ENCODE results near the gene ATXN1.

Gene ATXN1

DNA sequence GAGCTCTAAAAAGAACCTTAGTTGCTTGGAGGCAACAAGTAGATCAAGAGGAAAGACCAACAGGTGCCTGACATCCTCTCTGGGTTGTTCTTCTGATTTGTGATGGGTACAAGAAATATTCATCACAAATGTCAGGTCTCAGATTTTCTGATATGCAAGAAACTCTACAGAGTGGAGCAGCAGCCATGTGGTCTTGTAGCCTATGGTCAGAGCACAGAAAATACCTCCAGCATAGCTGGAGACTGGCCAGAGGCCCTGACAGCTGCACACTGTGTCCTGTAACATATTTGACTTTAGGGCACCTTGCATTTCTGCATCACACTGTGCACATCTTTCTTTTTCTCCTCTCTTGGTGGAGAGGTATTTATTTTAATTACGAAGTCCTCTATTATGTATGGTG, 406.6 kb downstream of the ATXN1 start:
- no peaks in the 10 kb centered on the region for H3K27me3 ChIP-seq (ENCODE audit: insufficient read depth, poor library complexity, severe bottlenecking)
- H3K9me3 ChIP-seq (ENCODE audit: severe bottlenecking): no peaks in the 10 kb centered on the region
- ATAC-seq (ENCODE audit: low read depth): no peak
- TF ChIP-seq, protein P1, sequence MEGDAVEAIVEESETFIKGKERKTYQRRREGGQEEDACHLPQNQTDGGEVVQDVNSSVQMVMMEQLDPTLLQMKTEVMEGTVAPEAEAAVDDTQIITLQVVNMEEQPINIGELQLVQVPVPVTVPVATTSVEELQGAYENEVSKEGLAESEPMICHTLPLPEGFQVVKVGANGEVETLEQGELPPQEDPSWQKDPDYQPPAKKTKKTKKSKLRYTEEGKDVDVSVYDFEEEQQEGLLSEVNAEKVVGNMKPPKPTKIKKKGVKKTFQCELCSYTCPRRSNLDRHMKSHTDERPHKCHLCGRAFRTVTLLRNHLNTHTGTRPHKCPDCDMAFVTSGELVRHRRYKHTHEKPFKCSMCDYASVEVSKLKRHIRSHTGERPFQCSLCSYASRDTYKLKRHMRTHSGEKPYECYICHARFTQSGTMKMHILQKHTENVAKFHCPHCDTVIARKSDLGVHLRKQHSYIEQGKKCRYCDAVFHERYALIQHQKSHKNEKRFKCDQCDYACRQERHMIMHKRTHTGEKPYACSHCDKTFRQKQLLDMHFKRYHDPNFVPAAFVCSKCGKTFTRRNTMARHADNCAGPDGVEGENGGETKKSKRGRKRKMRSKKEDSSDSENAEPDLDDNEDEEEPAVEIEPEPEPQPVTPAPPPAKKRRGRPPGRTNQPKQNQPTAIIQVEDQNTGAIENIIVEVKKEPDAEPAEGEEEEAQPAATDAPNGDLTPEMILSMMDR (IDR thresholded peaks at IDR 0.05; ENCODE audit: poor library complexity, severe bottlenecking): no peak
- H3K4me3 ChIP-seq (ENCODE audit: severe bottlenecking): no peak overlapping the region
- no peak overlapping the region for H3K27ac ChIP-seq (ENCODE audit: poor library complexity, severe bottlenecking)
- no peak for DNase-seq (ENCODE audit: low spot score)
- H3K4me1 ChIP-seq (ENCODE audit: insufficient read depth, poor library complexity, severe bottlenecking): peaks cover 15% of the 10 kb centered on the region
- H3K36me3 ChIP-seq (ENCODE audit: low read depth): no peaks in the 10 kb centered on the region

DNA sequence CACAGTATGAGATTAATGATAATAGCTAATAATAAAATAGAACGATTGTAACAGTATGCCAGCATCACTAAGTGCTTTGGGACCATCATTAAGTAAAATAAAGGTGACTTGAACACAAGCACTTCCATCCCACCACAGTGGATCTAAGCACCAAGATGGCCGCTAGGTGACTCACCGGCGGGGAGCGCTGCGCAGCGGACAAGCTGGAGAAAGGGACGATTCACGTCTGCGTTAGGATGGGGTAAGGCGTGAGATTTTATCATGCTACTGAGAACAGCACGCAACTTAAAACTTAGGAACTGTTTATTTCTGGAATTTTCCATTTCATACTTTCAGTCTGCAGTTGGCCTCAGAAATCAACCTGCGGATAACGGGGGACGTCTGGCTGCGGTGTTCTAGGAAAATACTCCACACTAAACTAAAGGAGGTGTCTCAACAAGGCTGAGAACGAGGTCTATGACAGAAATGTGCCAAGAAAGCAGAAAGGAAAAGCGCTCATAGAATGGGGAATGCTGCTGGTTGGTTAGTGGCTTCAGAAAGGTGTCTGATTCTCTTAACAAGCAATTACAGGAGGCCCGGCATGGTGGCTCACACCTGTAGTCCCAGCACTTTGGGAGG, 408.3 kb downstream of the ATXN1 start:
- Histone ChIP-seq H3K27me3 (ENCODE audit: insufficient read depth, poor library complexity, severe bottlenecking) (no peaks in the 10 kb centered on the region), H3K4me1 (ENCODE audit: insufficient read depth, poor library complexity, severe bottlenecking) (peaks cover 15% of the 10 kb centered on the region), H3K27ac (ENCODE audit: poor library complexity, severe bottlenecking) (no peak overlapping the region), H3K9me3 (ENCODE audit: severe bottlenecking) (no peaks in the 10 kb centered on the region), H3K36me3 (ENCODE audit: low read depth) (no peaks in the 10 kb centered on the region), H3K4me3 (ENCODE audit: severe bottlenecking) (no peak overlapping the region)
- TF ChIP-seq, protein P1 (IDR thresholded peaks at IDR 0.05; ENCODE audit: poor library complexity, severe bottlenecking): no peak
- ATAC-seq (ENCODE audit: low read depth) (no peak), DNase-seq (ENCODE audit: low spot score) (no peak)

DNA sequence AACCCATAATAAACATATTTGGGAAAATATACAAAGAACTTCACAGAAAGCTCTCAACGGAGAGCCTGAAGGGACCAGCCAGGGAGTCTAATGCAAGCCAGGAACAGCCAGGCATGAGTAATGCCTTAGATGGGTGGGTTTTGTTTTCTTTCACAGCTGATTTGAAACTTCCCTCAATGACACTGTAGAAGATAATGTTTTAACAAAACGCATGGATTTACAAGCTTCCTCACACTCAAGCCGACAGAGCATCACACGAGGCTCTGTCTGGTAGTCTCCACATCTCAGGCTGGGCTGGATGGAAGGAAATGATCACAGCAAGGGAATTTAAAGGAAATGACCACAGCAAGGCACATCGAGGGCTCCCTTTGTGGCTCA, 409.0 kb downstream of the ATXN1 start:
- ATAC-seq (ENCODE audit: low read depth): no peak
- Histone ChIP-seq H3K4me1 (ENCODE audit: insufficient read depth, poor library complexity, severe bottlenecking) (peaks cover 15% of the 10 kb centered on the region), H3K27me3 (ENCODE audit: insufficient read depth, poor library complexity, severe bottlenecking) (no peaks in the 10 kb centered on the region), H3K9me3 (ENCODE audit: severe bottlenecking) (no peaks in the 10 kb centered on the region), H3K27ac (ENCODE audit: poor library complexity, severe bottlenecking) (no peak overlapping the region), H3K4me3 (ENCODE audit: severe bottlenecking) (no peak overlapping the region), H3K36me3 (ENCODE audit: low read depth) (no peaks in the 10 kb centered on the region)
- no peak for DNase-seq (ENCODE audit: low spot score)
- TF ChIP-seq, protein P1 (IDR thresholded peaks at IDR 0.05; ENCODE audit: poor library complexity, severe bottlenecking): no peak

DNA sequence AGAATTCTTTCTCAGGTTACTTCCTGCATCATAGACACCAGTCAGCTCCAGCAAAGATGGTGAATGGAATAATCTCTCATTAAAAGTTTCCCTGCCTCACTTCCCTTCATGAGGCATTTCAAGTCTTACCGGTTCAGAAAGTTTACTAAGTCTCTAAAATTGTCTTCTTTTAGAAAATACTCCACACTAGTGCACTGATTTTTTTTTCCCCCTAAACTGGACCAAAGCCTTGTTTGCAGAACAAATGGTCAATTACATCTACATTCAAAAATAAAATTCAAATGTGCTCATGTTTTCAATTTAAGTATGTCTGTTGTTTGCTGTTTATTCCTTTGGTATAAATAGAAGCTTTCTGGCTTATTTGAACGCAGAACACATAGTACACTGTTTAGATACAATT, 411.7 kb downstream of the ATXN1 start:
- no peaks in the 10 kb centered on the region for H3K36me3 ChIP-seq (ENCODE audit: low read depth)

DNA sequence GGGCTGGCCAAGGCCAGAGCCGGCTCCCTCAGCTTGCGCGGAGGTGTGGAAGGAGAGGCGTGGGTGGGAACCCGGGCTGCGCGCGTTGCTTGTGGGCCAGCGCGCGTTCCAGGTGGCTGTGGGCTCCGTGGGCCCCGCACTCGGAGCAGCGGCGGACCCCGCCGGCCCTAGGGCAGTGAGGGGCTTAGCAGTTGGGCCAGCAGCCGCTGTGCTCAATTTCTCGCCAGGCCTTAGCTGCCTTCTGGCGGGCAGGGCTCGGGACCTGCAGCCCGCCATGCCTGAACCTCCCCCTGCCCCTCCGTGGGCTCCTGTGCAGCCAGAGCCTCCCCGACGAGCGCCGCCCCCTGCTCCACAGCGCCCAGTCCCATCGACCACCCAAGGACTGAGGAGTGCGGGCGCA, 414.4 kb downstream of the ATXN1 start:
- Histone ChIP-seq H3K4me3 (ENCODE audit: severe bottlenecking) (no peak overlapping the region), H3K27ac (ENCODE audit: poor library complexity, severe bottlenecking) (no peak overlapping the region), H3K27me3 (ENCODE audit: insufficient read depth, poor library complexity, severe bottlenecking) (no peaks in the 10 kb centered on the region), H3K36me3 (ENCODE audit: low read depth) (no peaks in the 10 kb centered on the region), H3K4me1 (ENCODE audit: insufficient read depth, poor library complexity, severe bottlenecking) (peaks cover 12% of the 10 kb centered on the region), H3K9me3 (ENCODE audit: severe bottlenecking) (no peaks in the 10 kb centered on the region)
- DNase-seq (ENCODE audit: low spot score) (no peak), ATAC-seq (ENCODE audit: low read depth) (no peak)
- TF ChIP-seq, protein P1 (IDR thresholded peaks at IDR 0.05; ENCODE audit: poor library complexity, severe bottlenecking): no peak

More for the DNA sequence above, 411.7 kb downstream of the ATXN1 start:
- Histone ChIP-seq H3K27me3 (ENCODE audit: insufficient read depth, poor library complexity, severe bottlenecking) (no peaks in the 10 kb centered on the region), H3K4me1 (ENCODE audit: insufficient read depth, poor library complexity, severe bottlenecking) (peaks cover 12% of the 10 kb centered on the region), H3K27ac (ENCODE audit: poor library complexity, severe bottlenecking) (no peak overlapping the region), H3K4me3 (ENCODE audit: severe bottlenecking) (no peak overlapping the region), H3K9me3 (ENCODE audit: severe bottlenecking) (no peaks in the 10 kb centered on the region)
- ATAC-seq (ENCODE audit: low read depth): no peak
- DNase-seq (ENCODE audit: low spot score): no peak
- TF ChIP-seq, protein P1 (IDR thresholded peaks at IDR 0.05; ENCODE audit: poor library complexity, severe bottlenecking): no peak

Data from RWPE2 (cell line).